ACHN (cell line): ENCODE data around the gene PLA2G4C.
"Not testable (repeated sequence)": the region's sequence is repeated elsewhere in the genome, so short reads cannot be mapped to it uniquely, and the experiment has no call there.

Source experiments
- DNase-seq: peaks from one replicate; pipeline ENCODE4 v3.0.0-alpha.2; 2015
- in situ Hi-C: cut with HindIII; loops from 2 replicates; pipeline ENCODE4 v1.10.0; 2017; ENCODE audit warnings: low sequenced_read_pairs, low pct_ligation_motif_present, low pct_unique_long_range_greater_than_20kb

The PLA2G4C gene

GRCh38 chr19:48117515-48118130, 7.0 kb upstream of the PLA2G4C start:
- in situ Hi-C loops = no loop called here
- DNase-seq = no peak

GRCh38 chr19:48113190-48113917, 2.7 kb upstream of the PLA2G4C start:
- in situ Hi-C loops = no loop called here
- DNase-seq = no peak

DNA sequence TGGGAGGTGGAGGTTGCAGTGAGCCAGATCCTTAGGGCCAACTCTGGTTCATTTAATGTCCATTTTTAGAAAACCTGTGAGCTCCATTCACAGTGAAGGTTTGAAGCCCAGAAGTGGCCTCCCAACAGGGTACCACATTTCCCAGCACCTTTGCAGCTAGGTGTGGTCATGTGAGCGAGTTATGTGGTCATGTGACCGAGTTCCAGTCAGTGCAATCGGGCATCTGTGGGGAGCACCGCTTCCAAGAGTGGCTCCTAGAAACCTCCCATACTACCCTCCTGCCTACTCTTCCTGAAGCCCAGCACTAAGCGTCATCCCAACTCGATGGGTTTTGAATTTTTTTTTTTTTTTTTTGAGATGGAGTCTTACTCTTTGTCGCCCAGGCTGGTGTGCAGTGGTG, 663 bp upstream of the PLA2G4C start:
- DNase-seq = no peak
- in situ Hi-C loops = no loop called here

DNA sequence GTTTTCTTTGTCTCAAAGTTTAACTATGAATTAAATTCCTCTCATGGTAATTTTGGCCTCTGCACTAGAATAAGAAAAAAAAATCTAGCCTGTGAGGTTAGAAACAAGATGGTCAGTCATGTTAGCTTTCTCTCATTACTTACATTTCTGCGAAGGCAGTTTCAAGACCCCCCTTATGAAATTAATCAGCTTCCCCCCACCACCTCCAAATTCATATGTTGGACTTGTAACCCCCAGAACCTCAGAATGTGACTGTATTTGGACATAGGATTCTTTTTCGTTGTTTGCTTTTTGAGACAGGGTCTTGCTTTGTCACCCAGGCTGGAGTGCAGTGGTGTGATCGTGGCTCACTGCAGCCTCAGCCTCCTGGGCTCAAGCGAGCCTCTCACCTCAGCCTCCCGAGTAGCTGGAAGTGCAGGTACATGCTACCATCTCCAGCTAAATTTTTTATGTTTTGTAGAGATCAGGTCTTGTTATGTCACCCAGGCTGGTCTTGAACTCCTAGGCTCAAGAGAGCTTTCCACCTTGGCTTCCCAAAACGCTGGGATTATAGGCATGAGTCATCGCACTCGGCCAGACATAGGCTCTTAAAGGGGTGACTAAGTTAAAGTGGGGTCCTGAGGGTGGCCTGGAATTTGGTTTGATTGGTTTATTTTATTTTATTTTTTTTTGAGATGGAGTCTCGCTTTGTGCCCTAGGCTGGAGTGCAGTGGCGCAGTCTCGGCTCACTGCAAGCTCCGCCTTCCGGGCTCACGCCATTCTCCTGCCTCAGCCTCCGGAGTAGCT, 1.4 kb downstream of the PLA2G4C start:
- in situ Hi-C loops = no loop called here
- DNase-seq = no peak

GRCh38 chr19:48103922-48104321, 6.7 kb downstream of the PLA2G4C start:
- no peak for DNase-seq
- in situ Hi-C loops = no loop called here

GRCh38 chr19:48102870-48103751, 7.5 kb downstream of the PLA2G4C start:
- in situ Hi-C loops = no loop called here

GRCh38 chr19:48095612-48096175, 14.9 kb downstream of the PLA2G4C start:
- DNase-seq = no peak
- in situ Hi-C loops = no loop called here

More at GRCh38 chr19:48102870-48103751, 7.5 kb downstream of the PLA2G4C start:
- peak; percentile 31 for DNase-seq

- in situ Hi-C loops = no loop called here
- no peak for DNase-seq
Measured at GRCh38 chr19:48094855-48095203, 15.8 kb downstream of the PLA2G4C start.

DNA sequence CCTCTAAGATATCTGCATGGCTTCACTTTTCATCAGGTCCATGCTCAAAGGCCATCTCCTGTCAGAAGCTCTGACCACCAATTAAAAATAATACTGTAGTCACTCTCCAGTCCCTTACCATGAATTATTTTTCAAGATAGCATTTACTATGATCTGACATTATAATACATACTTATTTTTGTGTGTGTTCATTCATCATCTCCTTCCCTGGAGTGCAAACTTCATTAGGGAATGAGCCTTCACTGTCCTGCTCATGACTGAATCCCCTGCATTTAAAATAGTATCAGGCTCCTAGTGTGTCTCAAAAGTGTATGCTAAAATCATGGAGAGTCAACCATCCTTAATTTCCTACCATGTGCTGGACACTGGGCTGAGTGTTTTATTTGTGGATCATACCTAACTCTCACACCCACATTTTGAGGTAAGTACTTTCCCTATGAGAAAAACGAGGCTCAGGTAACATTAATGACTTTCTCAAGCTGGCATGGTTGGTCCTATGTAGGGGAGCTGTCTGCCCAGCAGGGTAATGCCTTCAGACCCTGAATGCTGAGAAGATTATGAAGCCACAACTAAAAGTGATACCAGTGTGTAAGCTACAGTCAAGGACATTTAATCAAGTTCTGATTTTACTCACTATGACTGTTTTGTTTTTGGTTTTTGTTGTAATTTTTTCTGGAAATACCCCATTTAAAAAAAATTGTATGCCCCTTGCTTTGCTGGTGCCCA, 16.3 kb downstream of the PLA2G4C start:
- in situ Hi-C loops = no loop called here
- no peak for DNase-seq

DNA sequence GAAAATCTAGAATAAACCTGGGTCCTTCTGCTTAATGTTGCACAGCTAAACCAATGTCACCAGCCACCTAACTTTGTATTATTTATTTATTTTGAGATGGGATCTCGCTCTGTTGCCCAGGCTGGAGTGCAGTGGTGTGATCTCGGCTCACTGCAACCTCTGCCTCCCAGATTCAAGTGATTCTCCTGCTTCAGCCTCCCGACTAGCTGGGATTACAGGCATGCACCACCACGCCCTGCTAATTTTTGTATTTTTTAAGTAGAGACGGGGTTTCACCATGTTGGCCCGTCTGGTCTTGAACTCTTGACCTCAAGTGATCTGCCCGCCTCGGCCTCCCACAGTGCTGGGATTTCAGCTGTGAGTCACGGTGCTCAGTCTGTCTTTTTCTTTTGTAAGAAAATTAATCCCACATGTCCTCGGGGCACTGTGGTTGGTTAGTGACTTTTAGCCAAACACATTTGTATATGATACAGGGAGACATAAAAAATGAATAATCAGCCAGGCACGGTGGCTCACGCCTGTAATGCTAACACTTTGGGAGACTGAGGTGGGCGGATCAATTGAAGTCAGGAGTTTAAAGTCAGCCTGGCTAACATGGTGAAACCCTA, 19.4 kb downstream of the PLA2G4C start:
- DNase-seq, in situ Hi-C loops: not testable (repeated sequence)

DNA sequence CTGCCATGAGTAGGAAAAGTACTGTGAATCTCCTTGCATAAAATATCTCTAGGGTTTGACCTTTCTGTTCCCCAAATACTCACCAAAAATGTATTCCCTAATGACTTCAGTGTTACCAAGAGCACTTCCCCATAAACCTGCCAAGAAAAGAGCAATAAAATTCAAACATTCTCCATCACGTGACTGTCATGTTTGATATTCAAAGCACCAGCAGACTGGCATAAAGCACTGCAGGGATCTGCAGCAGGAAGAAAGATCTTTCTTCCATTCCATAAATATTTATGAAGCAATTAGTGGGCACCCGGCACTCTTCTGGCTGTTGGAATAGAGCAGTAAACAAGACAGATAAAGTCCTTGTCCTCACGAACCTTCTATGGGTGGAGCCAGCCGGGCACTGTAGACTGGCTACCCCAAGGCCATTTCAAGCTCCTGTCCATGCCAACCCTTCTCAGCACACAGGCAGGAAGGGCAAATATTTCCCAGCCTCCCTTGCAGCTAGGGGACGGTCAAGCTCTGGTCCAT, 20.3 kb downstream of the PLA2G4C start:
- DNase-seq = no peak
- in situ Hi-C loops = no loop called here

- in situ Hi-C loops = not testable (repeated sequence)
Measured at GRCh38 chr19:48088991-48089390, 21.6 kb downstream of the PLA2G4C start.

DNA sequence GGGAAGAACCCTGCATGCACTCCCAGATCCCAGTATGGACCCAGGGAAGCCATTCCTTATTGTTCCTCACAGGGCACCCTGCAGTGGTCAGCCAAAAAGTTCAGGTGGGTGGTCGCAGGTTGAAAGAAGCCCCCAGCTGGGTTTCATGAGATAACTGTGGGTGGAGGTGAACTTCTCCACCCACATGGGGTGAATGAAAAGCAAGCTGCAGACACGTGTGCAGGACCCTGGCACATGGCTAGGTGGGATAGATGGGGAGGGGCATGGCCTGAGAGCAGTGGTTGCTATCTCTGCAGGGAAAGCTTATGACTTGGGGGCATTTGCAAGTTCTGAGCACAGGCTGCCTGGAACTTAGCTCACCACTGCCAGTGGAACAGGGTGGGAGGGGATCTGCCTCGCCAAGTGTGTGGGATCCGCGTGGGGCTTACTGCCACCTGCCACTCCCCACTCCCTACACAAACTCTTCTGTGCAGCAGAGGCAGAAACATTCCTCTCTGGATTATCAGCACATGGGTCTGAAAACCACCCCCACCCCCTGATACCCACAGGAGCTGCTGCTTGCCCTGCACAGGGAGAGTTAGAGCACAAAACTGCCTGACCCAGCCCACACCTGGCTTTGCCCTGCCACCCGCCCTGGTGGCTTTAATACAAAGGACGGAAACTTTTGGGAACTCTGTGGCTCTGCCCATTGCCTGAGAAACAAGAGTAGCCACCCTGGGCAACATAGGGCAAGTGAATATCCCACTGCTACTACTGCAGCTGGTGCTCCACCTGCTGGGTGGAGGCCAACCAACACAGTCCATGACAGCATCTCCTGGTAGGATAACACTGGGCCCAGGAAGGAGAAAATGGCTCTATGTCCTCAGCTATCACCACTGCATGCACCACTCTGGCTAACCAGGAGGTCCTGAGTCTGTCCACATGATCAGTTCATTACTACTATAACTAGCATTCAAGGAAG, 24.4 kb downstream of the PLA2G4C start:
- DNase-seq = no peak
- in situ Hi-C loops = no loop called here

More at GRCh38 chr19:48088991-48089390, 21.6 kb downstream of the PLA2G4C start:
- not testable (repeated sequence) for DNase-seq

- no peak for DNase-seq
- in situ Hi-C loops = no loop called here
Measured at GRCh38 chr19:48085076-48085475, 25.5 kb downstream of the PLA2G4C start.

GRCh38 chr19:48081106-48081505, 29.5 kb downstream of the PLA2G4C start:
- DNase-seq = no peak
- in situ Hi-C loops = no loop called here

- DNase-seq, in situ Hi-C loops: not testable (repeated sequence)
Measured at GRCh38 chr19:48070177-48070769, 40.3 kb downstream of the PLA2G4C start.
